CD4-positive, alpha-beta memory T cell (primary cell): ENCODE measurements around the gene SHH. TPM values are rescaled to one million over a fixed set of nuclear protein-coding genes. Genes with fewer than 3 reads are reported as not detected.

Experiments used
- CTCF ChIA-PET: fragments of 350-600 bp; sonication (Branson Sonifier 250); formaldehyde crosslinking; loops from one replicate; lab custom pipeline; 2021; ENCODE audit warnings: inconsistent platforms; ENCODE audit not compliant: partially characterized antibody; lab: Charles Lee
- POLR2A ChIA-PET: fragments of 350-600 bp; sonication (Branson Sonifier 250); formaldehyde crosslinking; loops from one replicate; lab custom pipeline; 2021; ENCODE audit not compliant: partially characterized antibody; lab: Charles Lee
- DNase-seq, 5 donors: peaks; one replicate each; pipeline versions ENCODE4 v3.0.0 to v3.0.0-alpha.2; 2020 to 2022; ENCODE audit warnings: mixed read lengths in 1 of 5
- H3K27ac ChIP-seq: one replicate; pipeline ENCODE4 v1.7.0; 2013; ENCODE audit warnings: low read depth, low read length
- H3K27me3 ChIP-seq: 2 replicates; pipeline ENCODE4 v1.7.0; 2013; ENCODE audit warnings: mild to moderate bottlenecking, low read length, moderate library complexity; ENCODE audit not compliant: insufficient read depth
- H3K36me3 ChIP-seq: 2 replicates; pipeline ENCODE4 v1.7.0; 2013; ENCODE audit warnings: mild to moderate bottlenecking, low read length, moderate library complexity; ENCODE audit not compliant: insufficient read depth
- H3K4me1 ChIP-seq: 2 replicates; pipeline ENCODE4 v1.7.0; 2013; ENCODE audit warnings: mild to moderate bottlenecking, low read length, moderate library complexity; ENCODE audit not compliant: insufficient read depth
- H3K4me3 ChIP-seq, 2 donors: one replicate each; pipeline ENCODE4 v1.7.0; 2013; ENCODE audit warnings: low read length in 2 of 2, mild to moderate bottlenecking in 1 of 2
- H3K9me3 ChIP-seq, 2 donors: one replicate each; pipeline ENCODE4 v1.7.0; 2013; ENCODE audit warnings: low read length in 2 of 2, control low read depth in 1 of 2; ENCODE audit not compliant: control insufficient read depth in 1 of 2
- H3K27ac Mint-ChIP-seq, 7 donors: one replicate each; pipeline ENCODE4 v1.8.0; 2020 to 2021; ENCODE audit warnings: mixed read lengths in 7 of 7, mild to moderate bottlenecking in 6 of 7, inconsistent platforms in 3 of 7, moderate library complexity in 3 of 7
- H3K27me3 Mint-ChIP-seq, 2 donors: one replicate each; pipeline ENCODE4 v1.8.0; 2020 to 2021; ENCODE audit warnings: mixed read lengths in 2 of 2
- H3K36me3 Mint-ChIP-seq, 2 donors: one replicate each; pipeline ENCODE4 v1.8.0; 2020 to 2021; ENCODE audit warnings: mixed read lengths in 2 of 2, inconsistent platforms in 1 of 2, mild to moderate bottlenecking in 1 of 2
- H3K4me1 Mint-ChIP-seq, 4 donors: one replicate each; pipeline ENCODE4 v1.8.0; 2020 to 2021; ENCODE audit warnings: mixed read lengths in 4 of 4, mild to moderate bottlenecking in 1 of 4
- H3K4me3 Mint-ChIP-seq, 8 donors: one replicate each; pipeline ENCODE4 v1.8.0; 2020 to 2021; ENCODE audit warnings: mixed read lengths in 8 of 8, mild to moderate bottlenecking in 7 of 8, moderate library complexity in 6 of 8, inconsistent platforms in 3 of 8
- H3K9me3 Mint-ChIP-seq, 8 donors: one replicate each; pipeline ENCODE4 v1.8.0; 2020 to 2021; ENCODE audit warnings: mixed read lengths in 8 of 8, mild to moderate bottlenecking in 5 of 8, inconsistent platforms in 3 of 8, moderate library complexity in 1 of 8
- intact Hi-C: fragments of 100-400 bp; cut with micrococcal nuclease; formaldehyde crosslinking; loops from one replicate; pipeline ENCODE4 v1.15.1; 2023
- polyA plus RNA-seq, 2 donors: library from polyadenylated mRNA; unstranded; fragments of 300-500 nt; fragmentation: Illumina TruSeq; gene quantifications; one replicate each; pipeline ENCODE4 v1.2.3, GENCODE V29; 2021
- total RNA-seq, 2 experiments: library from RNA; stranded (reverse); gene quantifications; one replicate each; pipeline ENCODE4 v1.2.3, GENCODE V29; 2021

SHH gene
- total and polyA plus RNA-seq, 4 experiments from 2014 or later: 0.03 TPM; not detected in 3

GRCh38 chr7:155824227-155824886 is 12.1 kb upstream of the SHH start:
- Mint-ChIP-seq H3K9me3 (no peaks in the 10 kb centered on the region), H3K27me3 (peaks cover 3 to 17% of the 10 kb centered on the region in 2 donors), H3K4me3 (no peak overlapping the region), H3K36me3 (no peaks in the 10 kb centered on the region), H3K4me1 (no peaks in the 10 kb centered on the region), H3K27ac (no peak overlapping the region)
- intact Hi-C loops: no loop called here
- Histone ChIP-seq H3K27me3 (no peaks in the 10 kb centered on the region), H3K36me3 (no peaks in the 10 kb centered on the region), H3K9me3 (no peaks in the 10 kb centered on the region), H3K4me1 (no peaks in the 10 kb centered on the region), H3K27ac (no peak overlapping the region), H3K4me3 (no peak overlapping the region)
- ChIA-PET POLR2A (no interaction called here), CTCF (no interaction called here)
- no peak for DNase-seq

- no peaks in the 10 kb centered on the region for H3K4me1 ChIP-seq
- no peaks in the 10 kb centered on the region for H3K9me3 Mint-ChIP-seq
- POLR2A ChIA-PET: no interaction called here
- peaks cover 3 to 16% of the 10 kb centered on the region in 2 donors for H3K27me3 Mint-ChIP-seq
- no peaks in the 10 kb centered on the region for H3K36me3 ChIP-seq
- intact Hi-C loops: no loop called here
- no peaks in the 10 kb centered on the region for H3K36me3 Mint-ChIP-seq
- DNase-seq: no peak
- H3K4me3 ChIP-seq: no peak overlapping the region
- H3K27ac Mint-ChIP-seq: no peak overlapping the region
- H3K9me3 ChIP-seq: no peaks in the 10 kb centered on the region
- no peak overlapping the region for H3K4me3 Mint-ChIP-seq
- no peak overlapping the region for H3K27ac ChIP-seq
- CTCF ChIA-PET: interaction anchor here (1.1 kb wide), 1 partner anchor 23 kb away, joined by 3 read pairs; no protein-coding TSS in a partner anchor
- H3K27me3 ChIP-seq: no peaks in the 10 kb centered on the region
- H3K4me1 Mint-ChIP-seq: no peaks in the 10 kb centered on the region
These were observed 9.6 kb upstream of the SHH start for GRCh38 chr7:155821851-155822250.

- no peaks in the 10 kb centered on the region for H3K9me3 Mint-ChIP-seq
- POLR2A ChIA-PET: no interaction called here
- no peak overlapping the region for H3K4me3 Mint-ChIP-seq
- H3K27ac Mint-ChIP-seq: no peak overlapping the region
- Histone ChIP-seq H3K4me3 (no peak overlapping the region), H3K36me3 (no peaks in the 10 kb centered on the region), H3K27me3 (no peaks in the 10 kb centered on the region), H3K4me1 (no peaks in the 10 kb centered on the region), H3K9me3 (no peaks in the 10 kb centered on the region), H3K27ac (no peak overlapping the region)
- no peak for DNase-seq
- CTCF ChIA-PET: no interaction called here
- peaks cover 0 to under 1% (median 0%) of the 10 kb centered on the region in 4 donors for H3K4me1 Mint-ChIP-seq
- intact Hi-C loops: no loop called here
- peaks cover 2 to 21% of the 10 kb centered on the region in 2 donors for H3K27me3 Mint-ChIP-seq
- H3K36me3 Mint-ChIP-seq: no peaks in the 10 kb centered on the region
These were observed 8.5 kb upstream of the SHH start for GRCh38 chr7:155820788-155821187.

GRCh38 chr7:155820246-155820645 is 8.0 kb upstream of the SHH start:
- H3K36me3 ChIP-seq: no peaks in the 10 kb centered on the region
- no peak overlapping the region for H3K27ac Mint-ChIP-seq
- H3K4me1 ChIP-seq: no peaks in the 10 kb centered on the region
- H3K4me3 Mint-ChIP-seq: no peak overlapping the region
- peaks cover 0 to 6% (median 4%) of the 10 kb centered on the region in 4 donors for H3K4me1 Mint-ChIP-seq
- no peaks in the 10 kb centered on the region for H3K36me3 Mint-ChIP-seq
- ChIA-PET CTCF (no interaction called here), POLR2A (no interaction called here)
- peaks cover 2 to 26% of the 10 kb centered on the region in 2 donors for H3K27me3 Mint-ChIP-seq
- H3K27ac ChIP-seq: no peak overlapping the region
- intact Hi-C loops: no loop called here
- no peaks in the 10 kb centered on the region for H3K27me3 ChIP-seq
- H3K9me3 ChIP-seq: no peaks in the 10 kb centered on the region
- no peak for DNase-seq
- no peak overlapping the region for H3K4me3 ChIP-seq
- H3K9me3 Mint-ChIP-seq: no peaks in the 10 kb centered on the region

- Histone ChIP-seq H3K4me3 (no peak overlapping the region), H3K4me1 (no peaks in the 10 kb centered on the region), H3K36me3 (no peaks in the 10 kb centered on the region), H3K27ac (no peak overlapping the region), H3K27me3 (no peaks in the 10 kb centered on the region), H3K9me3 (no peaks in the 10 kb centered on the region)
- Mint-ChIP-seq H3K27me3 (peaks cover 2 to 22% of the 10 kb centered on the region in 2 donors), H3K36me3 (no peaks in the 10 kb centered on the region), H3K9me3 (no peaks in the 10 kb centered on the region), H3K4me3 (no peak overlapping the region), H3K4me1 (peaks cover 0 to 6% (median 4%) of the 10 kb centered on the region in 4 donors), H3K27ac (no peak overlapping the region)
- intact Hi-C loops: no loop called here
- ChIA-PET POLR2A (no interaction called here), CTCF (no interaction called here)
- no peak for DNase-seq
These were observed 6.9 kb upstream of the SHH start for GRCh38 chr7:155819186-155819585.

- Histone ChIP-seq H3K27me3 (no peaks in the 10 kb centered on the region), H3K4me1 (no peaks in the 10 kb centered on the region), H3K9me3 (no peaks in the 10 kb centered on the region), H3K4me3 (no peak overlapping the region), H3K27ac (no peak overlapping the region), H3K36me3 (no peaks in the 10 kb centered on the region)
- no peak for DNase-seq
- Mint-ChIP-seq H3K9me3 (no peaks in the 10 kb centered on the region), H3K4me3 (no peak overlapping the region), H3K36me3 (no peaks in the 10 kb centered on the region), H3K4me1 (peaks cover 0 to 6% (median 4%) of the 10 kb centered on the region in 4 donors), H3K27ac (no peak overlapping the region), H3K27me3 (peaks cover 6 to 24% of the 10 kb centered on the region in 2 donors)
- intact Hi-C loops: no loop called here
- POLR2A ChIA-PET: no interaction called here
- CTCF ChIA-PET: no interaction called here
These were observed 6.5 kb upstream of the SHH start for GRCh38 chr7:155818820-155819168.

- H3K36me3 ChIP-seq: no peaks in the 10 kb centered on the region
- H3K27ac ChIP-seq: no peak overlapping the region
- H3K4me3 Mint-ChIP-seq: no peak overlapping the region
- POLR2A ChIA-PET: no interaction called here
- H3K27me3 ChIP-seq: no peaks in the 10 kb centered on the region
- no peaks in the 10 kb centered on the region for H3K9me3 Mint-ChIP-seq
- H3K9me3 ChIP-seq: no peaks in the 10 kb centered on the region
- no peak overlapping the region for H3K4me3 ChIP-seq
- peaks cover 9 to 28% of the 10 kb centered on the region in 2 donors for H3K27me3 Mint-ChIP-seq
- CTCF ChIA-PET: interaction anchor here (2.1 kb wide), 1 partner anchor 20 kb away, joined by 7 read pairs; no protein-coding TSS in a partner anchor
- no peak overlapping the region for H3K27ac Mint-ChIP-seq
- no peak for DNase-seq
- H3K36me3 Mint-ChIP-seq: no peaks in the 10 kb centered on the region
- peaks cover 0 to 6% (median 4%) of the 10 kb centered on the region in 4 donors for H3K4me1 Mint-ChIP-seq
- intact Hi-C loops: no loop called here
- H3K4me1 ChIP-seq: no peaks in the 10 kb centered on the region
These were observed 6.0 kb upstream of the SHH start for GRCh38 chr7:155818154-155818819.
